Purkinje cell (primary cell): ENCODE results near the gene OR13C4. TPM values are rescaled to one million over a fixed set of nuclear protein-coding genes. Genes with fewer than 3 reads are reported as not detected.

Experiments used
- polyA plus RNA-seq: library from polyadenylated mRNA; unstranded; fragments of >200 nt; fragmentation: Nextera tagmentation; gene quantifications from 2 replicates; pipeline ENCODE4 v1.2.1, GENCODE V29; 2014

Gene OR13C4
- polyA plus RNA-seq: not detected in 2 replicates

DNA sequence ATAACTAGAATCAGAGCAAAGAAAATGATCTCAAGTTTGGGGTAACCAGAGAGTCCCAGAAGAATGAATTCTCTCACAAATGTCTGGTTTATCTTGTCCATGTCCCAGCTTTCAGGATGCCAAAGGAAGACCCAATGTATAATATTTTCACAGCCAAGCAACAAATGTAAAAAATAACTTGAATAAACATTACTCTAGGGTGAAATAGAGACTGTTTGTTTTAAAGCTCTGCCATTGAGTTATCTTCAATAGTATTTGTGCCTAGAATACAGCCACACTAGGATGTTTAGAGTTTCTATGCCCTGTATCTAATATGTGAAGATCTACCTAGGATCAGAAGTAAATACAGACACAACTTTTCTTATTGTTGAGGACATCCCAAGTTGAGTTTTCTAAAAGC is at the start of gene OR13C4:
TSS of gene OR13C4 (minus strand) at position 101 of the 400 bp plus-strand sequence. CDS start at position 101, 0 bp downstream.

DNA sequence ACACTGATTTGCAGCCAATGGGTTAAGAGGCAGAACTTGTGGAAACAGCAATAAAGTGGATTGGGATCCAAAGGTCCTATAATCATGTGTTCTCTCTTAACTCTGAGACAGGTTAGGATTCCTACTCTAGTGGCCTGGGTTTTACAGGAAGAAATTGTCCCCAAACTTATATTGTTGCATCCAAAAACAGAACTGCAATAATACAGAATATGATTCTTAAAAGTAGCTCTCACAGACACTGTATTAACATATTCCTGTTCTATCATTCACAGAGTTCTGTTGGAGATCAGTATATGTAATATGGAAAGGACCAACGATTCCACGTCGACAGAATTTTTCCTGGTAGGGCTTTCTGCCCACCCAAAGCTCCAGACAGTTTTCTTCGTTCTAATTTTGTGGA is 41.9 kb upstream of the OR13C4 start, which contains the start of gene OR13C8:
TSS of gene OR13C8 (plus strand) at position 301 of the 400 bp plus-strand sequence. CDS start at position 301, 0 bp downstream.

DNA sequence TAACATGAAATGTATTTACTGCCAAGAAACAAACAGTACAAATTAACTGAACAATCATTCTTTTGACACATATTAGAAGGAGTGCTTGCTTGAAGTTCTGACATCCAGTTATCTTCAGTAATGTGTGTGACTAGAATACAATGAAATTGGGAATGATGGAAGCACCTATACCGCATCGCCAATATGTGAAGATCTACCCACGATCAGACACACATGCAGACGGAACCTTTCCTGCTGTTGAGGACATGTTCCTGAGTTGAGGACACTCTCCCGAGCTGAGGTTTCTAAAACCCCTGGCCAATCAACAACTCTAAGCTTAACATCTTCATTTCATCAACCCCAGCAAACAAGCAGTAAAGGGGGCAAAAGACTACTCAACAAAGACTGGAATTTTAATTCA is 9.7 kb upstream of the OR13C4 start, which contains the start of gene OR13C3:
TSS of gene OR13C3 (minus strand) at position 101 of the 400 bp plus-strand sequence. CDS start 133 bp downstream, outside the sequence.

DNA sequence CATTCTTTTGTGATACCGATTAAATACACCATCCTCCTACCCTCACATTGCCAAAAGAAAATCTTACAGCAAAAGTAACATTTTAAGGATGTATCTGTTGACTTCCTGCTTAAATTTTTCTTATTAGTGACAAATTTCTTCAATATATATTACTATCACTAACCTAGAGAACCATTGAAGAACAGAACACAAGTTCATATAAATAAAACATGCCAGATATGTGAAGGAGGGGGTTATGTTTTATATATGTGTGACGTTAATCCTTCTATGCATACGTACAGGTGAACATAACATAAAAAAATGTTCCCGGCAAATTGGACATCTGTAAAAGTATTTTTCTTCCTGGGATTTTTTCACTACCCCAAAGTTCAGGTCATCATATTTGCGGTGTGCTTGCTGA is 23.0 kb downstream of the OR13C4 start, which contains the start of gene OR13F1:
TSS of gene OR13F1 (plus strand) at position 301 of the 400 bp plus-strand sequence. CDS start at position 301, 0 bp downstream.

Other genes with a start within 250 kb of the OR13C4 start
- not detected in 2 replicates for gene OR13F1, start 22.9 kb downstream of the OR13C4 start, polyA plus RNA-seq
- 1.7 TPM in 1 of 2 replicates, not detected in the other for gene OR13C3, start 9.6 kb upstream of the OR13C4 start, polyA plus RNA-seq
- gene OR13C8, start 42.0 kb upstream of the OR13C4 start, polyA plus RNA-seq: not detected in 2 replicates
- gene OR13C5, start 72.2 kb upstream of the OR13C4 start, polyA plus RNA-seq: not detected in 2 replicates
- not detected in 2 replicates for gene OR13C2, start 78.4 kb upstream of the OR13C4 start, polyA plus RNA-seq
- not detected in 2 replicates for gene OR13C9, start 91.0 kb upstream of the OR13C4 start, polyA plus RNA-seq
- gene OR13D1, start 167.3 kb upstream of the OR13C4 start, polyA plus RNA-seq: not detected in 2 replicates
- gene NIPSNAP3A, start 220.5 kb upstream of the OR13C4 start, polyA plus RNA-seq: 84.8 and 101 TPM in 2 replicates
- 5.2 and 26.4 TPM in 2 replicates for gene NIPSNAP3B, start 236.9 kb upstream of the OR13C4 start, polyA plus RNA-seq